Activated B cell treated with CpG ODN at 0.5 μM for 24 hours (primary cell): Measurements from ENCODE around the gene EIF5A. TPM values are rescaled to one million over a fixed set of nuclear protein-coding genes. Genes with fewer than 3 reads are reported as not detected.
A peak's percentile ranks its signal among the peaks of the same experiment; 100 is the strongest.

Experiments
- ATAC-seq: fragments of 200-7000 bp; cut with Tn5 transposase; one replicate; pipeline ENCODE4 v1.10.0; 2021; ENCODE audit warnings: low read depth, mild to moderate bottlenecking, moderate library complexity
- CTCF ChIA-PET: fragments of 350-600 bp; sonication (Branson Sonifier 250); formaldehyde crosslinking; loops from one replicate; lab custom pipeline; 2021; ENCODE audit warnings: antibody characterized with exemption; lab: Charles Lee
- POLR2A ChIA-PET: fragments of 350-600 bp; sonication (Branson Sonifier 250); formaldehyde crosslinking; loops from one replicate; lab custom pipeline; 2021; ENCODE audit warnings: antibody characterized with exemption; lab: Charles Lee
- DNase-seq: peaks from one replicate; pipeline ENCODE4 v3.0.0; 2022
- H3K27ac Mint-ChIP-seq: one replicate; pipeline ENCODE4 v1.8.0; 2020; ENCODE audit warnings: mixed read lengths
- H3K27me3 Mint-ChIP-seq: one replicate; pipeline ENCODE4 v1.8.0; 2021; ENCODE audit warnings: mixed read lengths
- H3K36me3 Mint-ChIP-seq: one replicate; pipeline ENCODE4 v1.8.0; 2021; ENCODE audit warnings: low read depth, mixed read lengths
- H3K4me1 Mint-ChIP-seq: one replicate; pipeline ENCODE4 v1.8.0; 2021; ENCODE audit warnings: mixed read lengths
- H3K4me3 Mint-ChIP-seq: one replicate; pipeline ENCODE4 v1.8.0; 2020; ENCODE audit warnings: mild to moderate bottlenecking, mixed read lengths
- H3K9me3 Mint-ChIP-seq: one replicate; pipeline ENCODE4 v1.8.0; 2020; ENCODE audit warnings: mixed read lengths
- intact Hi-C: fragments of 100-400 bp; cut with micrococcal nuclease; formaldehyde crosslinking; loops from one replicate; pipeline ENCODE4 v1.15.1; 2024
- total RNA-seq: library from RNA; stranded (reverse); gene quantifications from 2 replicates; pipeline ENCODE4 v1.2.3, GENCODE V29; 2022
- TF ChIP-seq, protein P1 (sequence below): fragments of 200-600 bp; IDR thresholded peaks from one replicate; pipeline ENCODE4 v1.8.0; 2022; ENCODE audit warnings: antibody characterized with exemption, mild to moderate bottlenecking

EIF5A gene
- total RNA-seq, 1 donor from 2014 or later: 656 TPM

GRCh38 chr17:7347630-7348477, 40.4 kb downstream of the EIF5A start:
- ATAC-seq: no peak
- H3K9me3 Mint-ChIP-seq: no peaks in the 10 kb centered on the region
- TF ChIP-seq, protein P1, sequence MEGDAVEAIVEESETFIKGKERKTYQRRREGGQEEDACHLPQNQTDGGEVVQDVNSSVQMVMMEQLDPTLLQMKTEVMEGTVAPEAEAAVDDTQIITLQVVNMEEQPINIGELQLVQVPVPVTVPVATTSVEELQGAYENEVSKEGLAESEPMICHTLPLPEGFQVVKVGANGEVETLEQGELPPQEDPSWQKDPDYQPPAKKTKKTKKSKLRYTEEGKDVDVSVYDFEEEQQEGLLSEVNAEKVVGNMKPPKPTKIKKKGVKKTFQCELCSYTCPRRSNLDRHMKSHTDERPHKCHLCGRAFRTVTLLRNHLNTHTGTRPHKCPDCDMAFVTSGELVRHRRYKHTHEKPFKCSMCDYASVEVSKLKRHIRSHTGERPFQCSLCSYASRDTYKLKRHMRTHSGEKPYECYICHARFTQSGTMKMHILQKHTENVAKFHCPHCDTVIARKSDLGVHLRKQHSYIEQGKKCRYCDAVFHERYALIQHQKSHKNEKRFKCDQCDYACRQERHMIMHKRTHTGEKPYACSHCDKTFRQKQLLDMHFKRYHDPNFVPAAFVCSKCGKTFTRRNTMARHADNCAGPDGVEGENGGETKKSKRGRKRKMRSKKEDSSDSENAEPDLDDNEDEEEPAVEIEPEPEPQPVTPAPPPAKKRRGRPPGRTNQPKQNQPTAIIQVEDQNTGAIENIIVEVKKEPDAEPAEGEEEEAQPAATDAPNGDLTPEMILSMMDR: no peak
- peaks cover 25% of the 10 kb centered on the region for H3K4me1 Mint-ChIP-seq
- H3K4me3 Mint-ChIP-seq: no peak overlapping the region
- H3K27me3 Mint-ChIP-seq: no peaks in the 10 kb centered on the region
- ChIA-PET CTCF (interaction anchor here (1.2 to 1.3 kb wide), 2 partner anchors 23 to 26 kb away, joined by 3 read pairs; no protein-coding TSS in a partner anchor), POLR2A (interaction anchor here (1.0 to 5.1 kb wide), 3 partner anchors 11 to 67 kb away, joined by 3 to 48 read pairs (median 5); partner anchors contain the start of genes ACAP1 and NEURL4)
- H3K36me3 Mint-ChIP-seq: peaks cover 49% of the 10 kb centered on the region
- intact Hi-C loops: no loop called here
- no peak for DNase-seq
- peak overlapping the region; percentile 24 for H3K27ac Mint-ChIP-seq

DNA sequence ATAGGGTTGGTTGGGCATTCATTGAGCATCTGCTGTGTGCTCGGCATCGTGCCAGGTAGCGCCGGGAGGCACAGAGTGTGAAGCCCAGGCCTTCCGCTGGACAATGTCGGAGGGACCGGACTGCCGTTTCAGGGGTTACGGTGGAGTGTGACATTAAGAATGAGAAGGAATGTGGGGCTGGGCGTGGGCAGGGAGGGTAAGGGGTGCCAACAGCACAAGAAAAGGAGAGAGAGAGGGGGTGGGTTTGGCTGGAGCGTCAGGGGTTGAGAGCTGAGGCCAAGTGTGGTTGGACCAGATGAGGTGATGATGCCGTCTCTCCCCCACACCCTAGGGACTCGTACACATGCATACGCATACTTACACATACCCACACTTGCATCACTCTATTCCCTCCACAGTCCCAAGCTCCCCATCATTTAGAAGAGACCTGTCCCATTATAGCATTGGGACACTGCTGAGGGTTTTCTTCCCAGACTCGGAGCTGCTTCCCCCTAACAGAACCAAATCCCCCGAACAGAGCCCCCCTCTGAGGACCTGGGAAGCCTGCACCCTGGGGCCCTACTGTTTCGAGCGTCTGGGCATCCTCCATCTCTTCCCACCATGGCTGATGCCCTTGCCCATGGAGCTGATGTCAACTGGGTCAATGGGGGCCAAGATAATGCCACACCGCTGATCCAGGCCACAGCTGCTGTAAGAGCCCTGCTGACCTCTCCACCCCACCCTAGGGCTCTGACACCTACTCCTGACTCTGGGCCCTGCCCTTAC, 41.2 kb downstream of the EIF5A start:
- Mint-ChIP-seq H3K27ac (peak overlapping the region; percentile 14), H3K4me3 (no peak overlapping the region), H3K4me1 (peaks cover 31% of the 10 kb centered on the region), H3K27me3 (no peaks in the 10 kb centered on the region), H3K36me3 (peaks cover 41% of the 10 kb centered on the region), H3K9me3 (no peaks in the 10 kb centered on the region)
- ChIA-PET CTCF (interaction anchor here (0.7 to 1.3 kb wide), 3 partner anchors 24 to 53 kb away, joined by 3 read pairs; no protein-coding TSS in a partner anchor), POLR2A (interaction anchor here (0.6 to 5.1 kb wide), 7 partner anchors 12 to 212 kb away, joined by 3 to 48 read pairs (median 3); partner anchors contain the start of genes ACAP1 and NEURL4)
- no peak for DNase-seq
- ATAC-seq: no peak
- TF ChIP-seq, protein P1: no peak
- intact Hi-C loops: no loop called here

DNA sequence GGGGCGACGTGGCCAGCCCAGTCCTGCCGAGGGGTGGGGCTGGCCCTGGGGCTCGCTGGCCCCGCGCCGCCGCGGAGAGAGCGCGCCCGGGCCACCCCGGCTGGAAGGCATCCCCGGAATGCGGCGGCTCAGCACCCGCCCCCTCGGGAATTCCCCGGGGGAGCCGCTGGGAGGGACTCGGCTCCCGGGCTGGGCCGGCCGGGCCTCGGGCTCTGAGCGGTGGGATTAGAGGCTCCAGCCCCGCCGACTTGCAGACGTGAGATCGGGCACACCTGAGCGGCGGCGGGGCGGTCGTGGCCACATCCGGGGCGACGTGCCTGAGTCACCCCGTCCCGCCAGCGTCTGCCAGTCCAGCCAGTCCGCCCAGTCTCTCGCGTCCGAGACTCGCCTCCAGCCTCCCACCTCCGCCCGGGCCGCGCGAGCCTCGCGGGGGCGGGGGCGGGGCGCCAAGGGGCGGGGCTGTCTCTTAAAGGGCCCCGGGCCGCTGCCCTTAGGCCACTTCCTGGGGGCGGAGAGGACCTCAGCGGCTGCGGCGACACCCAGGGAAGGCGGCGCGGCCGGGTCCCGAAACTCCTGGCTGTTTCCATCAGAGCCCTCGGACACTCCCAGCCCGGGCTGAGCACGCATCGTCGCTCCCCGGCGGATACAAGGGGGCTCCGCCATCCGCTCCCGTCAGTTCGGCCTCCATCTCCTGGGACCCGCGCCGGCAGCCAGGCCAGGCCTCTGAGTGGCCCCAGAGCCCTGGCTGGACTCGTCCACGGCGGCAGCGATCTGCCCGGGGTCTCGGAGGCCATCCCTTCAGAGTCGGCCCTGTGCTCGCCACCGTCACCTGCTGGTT, 44.5 kb downstream of the EIF5A start, which contains the start of gene KCTD11:
Gene KCTD11 (plus strand): TSS at position 498 of the 838 bp plus-strand sequence.
- ChIA-PET POLR2A (interaction anchor here (0.7 to 5.1 kb wide), 12 partner anchors 15 to 208 kb away, joined by 3 to 48 read pairs (median 5); partner anchors contain the start of genes ACAP1, GPS2, NEURL4 and POLR2A), CTCF (interaction anchor here (0.6 to 2.0 kb wide), 10 partner anchors 13 to 335 kb away, joined by 3 to 13 read pairs (median 3); partner anchors contain the start of genes ACAP1, NEURL4, SLC2A4 and TP53)
- Mint-ChIP-seq H3K27me3 (no peaks in the 10 kb centered on the region), H3K9me3 (no peaks in the 10 kb centered on the region), H3K4me3 (peak within 1 kb of the TSS; percentile 87), H3K36me3 (peaks cover 22% of the 10 kb centered on the region), H3K27ac (peak within 1 kb of the TSS; percentile 87), H3K4me1 (peaks cover 42% of the 10 kb centered on the region)
- intact Hi-C loops: loop anchor here (1.0 to 5.0 kb wide), 11 partner anchors 23 to 336 kb away; partner anchors contain the start of genes ACADVL, DLG4, EIF5A and NEURL4
- peak; percentile 63 for ATAC-seq
- TF ChIP-seq, protein P1: no peak
- peak; percentile 78 for DNase-seq

- peak overlapping the region; percentile 87 for H3K4me3 Mint-ChIP-seq
- CTCF ChIA-PET: interaction anchor here (0.9 to 1.8 kb wide), 4 partner anchors 16 to 208 kb away, joined by 4 to 7 read pairs (median 6); partner anchors contain the start of genes ACAP1 and NEURL4
- no peaks in the 10 kb centered on the region for H3K9me3 Mint-ChIP-seq
- POLR2A ChIA-PET: interaction anchor here (0.7 to 5.1 kb wide), 4 partner anchors 15 to 208 kb away, joined by 3 to 48 read pairs (median 4); partner anchors contain the start of genes ACAP1 and NEURL4
- H3K36me3 Mint-ChIP-seq: peaks cover 17% of the 10 kb centered on the region
- DNase-seq: no peak
- no peak for ATAC-seq
- TF ChIP-seq, protein P1: no peak
- intact Hi-C loops: loop anchor here (1.0 to 5.0 kb wide), 5 partner anchors 28 to 307 kb away; partner anchors contain the start of genes ACADVL, DLG4, SENP3 and TMEM256
- H3K27me3 Mint-ChIP-seq: no peaks in the 10 kb centered on the region
- peak overlapping the region; percentile 87 for H3K27ac Mint-ChIP-seq
- H3K4me1 Mint-ChIP-seq: peaks cover 42% of the 10 kb centered on the region
Measured at GRCh38 chr17:7352503-7352889, 45.1 kb downstream of the EIF5A start.
